ENCODE measurements around the gene BTG1.

Gene BTG1

GRCh38 chr12:92151916-92152315 lies 6.3 kb upstream of the BTG1 start:
- CTCF ChIA-PET = interaction anchor here (0.6 kb wide), 1 partner anchor 391 kb away, joined by 3 read pairs; no protein-coding TSS in a partner anchor
- H3K36me3 ChIP-seq (ENCODE audit: control insufficient read depth in 4 of 4, insufficient read depth in 4 of 4, low read length in 3 of 4) = no peaks in the 10 kb centered on the region
- 100% methylated on average over 1 of the region's 2 CpGs for WGBS (ENCODE audit: insufficient coverage)
- no peaks in the 10 kb centered on the region for H3K27me3 ChIP-seq (replicated peaks in 2 of 5; ENCODE audit: control insufficient read depth in 4 of 5, insufficient read depth in 5 of 5, low read length in 4 of 5)
- H3K9me3 ChIP-seq (ENCODE audit: control extremely low read depth in 1 of 5, control insufficient read depth in 4 of 5, insufficient read depth in 2 of 5, low read depth in 1 of 5, low read length in 4 of 5) = no peaks in the 10 kb centered on the region
- H3K27ac ChIP-seq (ENCODE audit: insufficient read depth in 1 of 2, low read depth in 1 of 2, low read length in 2 of 2, poor library complexity in 1 of 2, severe bottlenecking in 2 of 2) = no peak overlapping the region
- peaks cover 7 to 10% (median 9%) of the 10 kb centered on the region in 4 experiments for H3K4me1 ChIP-seq (ENCODE audit: control extremely low read depth in 1 of 4, control insufficient read depth in 4 of 4, insufficient read depth in 4 of 4, low read length in 3 of 4)
- POLR2A ChIA-PET = no interaction called here
- DNase-seq = no peak
- no peak overlapping the region for H3K4me3 ChIP-seq (ENCODE audit: control insufficient read depth in 1 of 7, extremely low read depth in 1 of 7, insufficient read depth in 4 of 7, low read depth in 2 of 7, low read length in 6 of 7)

GRCh38 chr12:92149563-92149962 lies 3.9 kb upstream of the BTG1 start:
- peak in 1 of 3 donors; percentile 37 for DNase-seq
- Histone ChIP-seq H3K36me3 (ENCODE audit: control insufficient read depth in 4 of 4, insufficient read depth in 4 of 4, low read length in 3 of 4) (no peaks in the 10 kb centered on the region), H3K4me3 (ENCODE audit: control insufficient read depth in 1 of 7, extremely low read depth in 1 of 7, insufficient read depth in 4 of 7, low read depth in 2 of 7, low read length in 6 of 7) (no peak overlapping the region), H3K4me1 (ENCODE audit: control extremely low read depth in 1 of 4, control insufficient read depth in 4 of 4, insufficient read depth in 4 of 4, low read length in 3 of 4) (peaks cover 10 to 14% (median 12%) of the 10 kb centered on the region in 4 experiments), H3K9me3 (ENCODE audit: control extremely low read depth in 1 of 5, control insufficient read depth in 4 of 5, insufficient read depth in 2 of 5, low read depth in 1 of 5, low read length in 4 of 5) (no peaks in the 10 kb centered on the region), H3K27ac (ENCODE audit: insufficient read depth in 1 of 2, low read depth in 1 of 2, low read length in 2 of 2, poor library complexity in 1 of 2, severe bottlenecking in 2 of 2) (no peak overlapping the region), H3K27me3 (replicated peaks in 2 of 5; ENCODE audit: control insufficient read depth in 4 of 5, insufficient read depth in 5 of 5, low read length in 4 of 5) (no peaks in the 10 kb centered on the region)
- POLR2A ChIA-PET = no interaction called here
- 89% methylated on average over 5 of the region's 8 CpGs for WGBS (ENCODE audit: insufficient coverage)
- CTCF ChIA-PET = interaction anchor here (1.3 kb wide), 1 partner anchor 36 kb away, joined by 3 read pairs; no protein-coding TSS in a partner anchor

GRCh38 chr12:92147491-92147890 lies 1.8 kb upstream of the BTG1 start:
- CTCF ChIA-PET = interaction anchor here (1.3 kb wide), 1 partner anchor 193 kb away, joined by 3 read pairs; no protein-coding TSS in a partner anchor
- Histone ChIP-seq H3K9me3 (ENCODE audit: control extremely low read depth in 1 of 5, control insufficient read depth in 4 of 5, insufficient read depth in 2 of 5, low read depth in 1 of 5, low read length in 4 of 5) (no peaks in the 10 kb centered on the region), H3K27me3 (replicated peaks in 2 of 5; ENCODE audit: control insufficient read depth in 4 of 5, insufficient read depth in 5 of 5, low read length in 4 of 5) (no peaks in the 10 kb centered on the region), H3K4me1 (ENCODE audit: control extremely low read depth in 1 of 4, control insufficient read depth in 4 of 4, insufficient read depth in 4 of 4, low read length in 3 of 4) (peaks cover 24 to 34% (median 27%) of the 10 kb centered on the region in 4 experiments), H3K36me3 (ENCODE audit: control insufficient read depth in 4 of 4, insufficient read depth in 4 of 4, low read length in 3 of 4) (peaks cover 0 to 16% (median 2%) of the 10 kb centered on the region in 4 experiments), H3K27ac (ENCODE audit: insufficient read depth in 1 of 2, low read depth in 1 of 2, low read length in 2 of 2, poor library complexity in 1 of 2, severe bottlenecking in 2 of 2) (peak overlapping the region in 1 of 2 experiments; percentile 83), H3K4me3 (ENCODE audit: control insufficient read depth in 1 of 7, extremely low read depth in 1 of 7, insufficient read depth in 4 of 7, low read depth in 2 of 7, low read length in 6 of 7) (peak overlapping the region in 3 of 7 experiments; percentile 10 to 25 (median 20))
- WGBS (ENCODE audit: insufficient coverage) = 68% methylated on average over 3 of the region's 3 CpGs
- POLR2A ChIA-PET = interaction anchor here (0.7 kb wide), 1 partner anchor 143 kb away, joined by 3 read pairs; no protein-coding TSS in a partner anchor
- DNase-seq = no peak

- no peaks in the 10 kb centered on the region for H3K9me3 ChIP-seq (ENCODE audit: control extremely low read depth in 1 of 5, control insufficient read depth in 4 of 5, insufficient read depth in 2 of 5, low read depth in 1 of 5, low read length in 4 of 5)
- no peak for DNase-seq
- H3K27ac ChIP-seq (ENCODE audit: insufficient read depth in 1 of 2, low read depth in 1 of 2, low read length in 2 of 2, poor library complexity in 1 of 2, severe bottlenecking in 2 of 2) = peak overlapping the region; percentile 40 to 83
- peaks cover 0 to 18% (median 4%) of the 10 kb centered on the region in 4 experiments for H3K36me3 ChIP-seq (ENCODE audit: control insufficient read depth in 4 of 4, insufficient read depth in 4 of 4, low read length in 3 of 4)
- WGBS (ENCODE audit: insufficient coverage) = 0% methylated on average over 7 of the region's 14 CpGs
- ChIA-PET POLR2A (interaction anchor here (0.7 to 2.0 kb wide), 4 partner anchors 31 to 394 kb away, joined by 3 to 10 read pairs (median 4); no protein-coding TSS in a partner anchor), CTCF (interaction anchor here (0.6 to 1.3 kb wide), 4 partner anchors 9 to 1073 kb away, joined by 3 read pairs; no protein-coding TSS in a partner anchor)
- no peaks in the 10 kb centered on the region for H3K27me3 ChIP-seq (replicated peaks in 2 of 5; ENCODE audit: control insufficient read depth in 4 of 5, insufficient read depth in 5 of 5, low read length in 4 of 5)
- H3K4me1 ChIP-seq (ENCODE audit: control extremely low read depth in 1 of 4, control insufficient read depth in 4 of 4, insufficient read depth in 4 of 4, low read length in 3 of 4) = peaks cover 27 to 43% (median 35%) of the 10 kb centered on the region in 4 experiments
- H3K4me3 ChIP-seq (ENCODE audit: control insufficient read depth in 1 of 7, extremely low read depth in 1 of 7, insufficient read depth in 4 of 7, low read depth in 2 of 7, low read length in 6 of 7) = peak overlapping the region; percentile 71 to 97 (median 85)
These were observed 1.0 kb upstream of the BTG1 start for GRCh38 chr12:92146497-92147224.

GRCh38 chr12:92145481-92145730 lies 240 bp downstream of the BTG1 start:
- ChIA-PET POLR2A (interaction anchor here (0.8 to 2.0 kb wide), 7 partner anchors 12 to 764 kb away, joined by 3 to 10 read pairs (median 4); no protein-coding TSS in a partner anchor), CTCF (interaction anchor here (0.8 to 2.5 kb wide), 7 partner anchors 9 to 425 kb away, joined by 3 to 11 read pairs (median 3); no protein-coding TSS in a partner anchor)
- Histone ChIP-seq H3K4me1 (ENCODE audit: control extremely low read depth in 1 of 4, control insufficient read depth in 4 of 4, insufficient read depth in 4 of 4, low read length in 3 of 4) (peaks cover 29 to 55% (median 39%) of the 10 kb centered on the region in 4 experiments), H3K27ac (ENCODE audit: insufficient read depth in 1 of 2, low read depth in 1 of 2, low read length in 2 of 2, poor library complexity in 1 of 2, severe bottlenecking in 2 of 2) (peak overlapping the region; percentile 74 to 91), H3K36me3 (ENCODE audit: control insufficient read depth in 4 of 4, insufficient read depth in 4 of 4, low read length in 3 of 4) (peaks cover 0 to 18% (median 4%) of the 10 kb centered on the region in 4 experiments), H3K4me3 (ENCODE audit: control insufficient read depth in 1 of 7, extremely low read depth in 1 of 7, insufficient read depth in 4 of 7, low read depth in 2 of 7, low read length in 6 of 7) (peak overlapping the region; percentile 78 to 96 (median 93)), H3K9me3 (ENCODE audit: control extremely low read depth in 1 of 5, control insufficient read depth in 4 of 5, insufficient read depth in 2 of 5, low read depth in 1 of 5, low read length in 4 of 5) (no peaks in the 10 kb centered on the region), H3K27me3 (replicated peaks in 2 of 5; ENCODE audit: control insufficient read depth in 4 of 5, insufficient read depth in 5 of 5, low read length in 4 of 5) (no peaks in the 10 kb centered on the region)
- 0% methylated on average over 22 of the region's 28 CpGs for WGBS (ENCODE audit: insufficient coverage)
- no peak for DNase-seq

- peak; percentile 53 to 82 (median 70) for DNase-seq
- peaks cover 34 to 61% (median 41%) of the 10 kb centered on the region in 4 experiments for H3K4me1 ChIP-seq (ENCODE audit: control extremely low read depth in 1 of 4, control insufficient read depth in 4 of 4, insufficient read depth in 4 of 4, low read length in 3 of 4)
- H3K4me3 ChIP-seq (ENCODE audit: control insufficient read depth in 1 of 7, extremely low read depth in 1 of 7, insufficient read depth in 4 of 7, low read depth in 2 of 7, low read length in 6 of 7) = peak overlapping the region; percentile 78 to 96 (median 93)
- ChIA-PET POLR2A (interaction anchor here (0.6 to 2.0 kb wide), 11 partner anchors 11 to 764 kb away, joined by 3 to 10 read pairs (median 4); no protein-coding TSS in a partner anchor), CTCF (interaction anchor here (0.8 to 2.5 kb wide), 8 partner anchors 8 to 763 kb away, joined by 3 to 11 read pairs (median 3); no protein-coding TSS in a partner anchor)
- peak overlapping the region; percentile 74 to 91 for H3K27ac ChIP-seq (ENCODE audit: insufficient read depth in 1 of 2, low read depth in 1 of 2, low read length in 2 of 2, poor library complexity in 1 of 2, severe bottlenecking in 2 of 2)
- no peaks in the 10 kb centered on the region for H3K27me3 ChIP-seq (replicated peaks in 2 of 5; ENCODE audit: control insufficient read depth in 4 of 5, insufficient read depth in 5 of 5, low read length in 4 of 5)
- peaks cover 0 to 18% (median 5%) of the 10 kb centered on the region in 4 experiments for H3K36me3 ChIP-seq (ENCODE audit: control insufficient read depth in 4 of 4, insufficient read depth in 4 of 4, low read length in 3 of 4)
- WGBS (ENCODE audit: insufficient coverage) = 0% methylated on average over 54 of the region's 69 CpGs
- no peaks in the 10 kb centered on the region for H3K9me3 ChIP-seq (ENCODE audit: control extremely low read depth in 1 of 5, control insufficient read depth in 4 of 5, insufficient read depth in 2 of 5, low read depth in 1 of 5, low read length in 4 of 5)
These were observed 790 bp downstream of the BTG1 start for GRCh38 chr12:92144631-92145480.
